H9 (cell line): ENCODE data around the gene GRIP2. TPM values are rescaled to one million over a fixed set of nuclear protein-coding genes. Genes with fewer than 3 reads are reported as not detected.

Experiments used
- DNase-seq: peaks from one replicate; pipeline ENCODE4 v3.0.0-alpha.2; 2017
- H2AFZ ChIP-seq: one replicate; pipeline ENCODE4 v1.6.1; 2013; ENCODE audit warnings: mild to moderate bottlenecking, low read length, control low read depth, moderate library complexity
- H2AK5ac ChIP-seq: 2 replicates; pipeline ENCODE4 v1.6.1; 2013; ENCODE audit warnings: low read length, control low read depth, mixed read lengths; ENCODE audit not compliant: insufficient read length
- H2BK120ac ChIP-seq: one replicate; pipeline ENCODE4 v1.6.1; 2013; ENCODE audit warnings: low read depth, mild to moderate bottlenecking, low read length, control low read depth, inconsistent platforms; ENCODE audit not compliant: poor library complexity, severe bottlenecking
- H2BK12ac ChIP-seq: 2 replicates; pipeline ENCODE4 v1.6.1; 2013; ENCODE audit warnings: low read length, control low read depth, mixed read lengths, low read depth; ENCODE audit not compliant: insufficient read length
- H2BK15ac ChIP-seq: 2 replicates; pipeline ENCODE4 v1.6.1; 2013; ENCODE audit warnings: low read depth, low read length, control low read depth
- H2BK20ac ChIP-seq: one replicate; pipeline ENCODE4 v1.6.1; 2013; ENCODE audit warnings: low read depth, mild to moderate bottlenecking, low read length, control low read depth, inconsistent platforms; ENCODE audit not compliant: poor library complexity, severe bottlenecking
- H2BK5ac ChIP-seq: 2 replicates; pipeline ENCODE4 v1.6.1; 2013; ENCODE audit warnings: low read length, control low read depth, mixed read lengths; ENCODE audit not compliant: insufficient read length
- H3K14ac ChIP-seq: 2 replicates; pipeline ENCODE4 v1.6.1; 2013; ENCODE audit warnings: low read length, control low read depth; ENCODE audit not compliant: insufficient read depth
- H3K18ac ChIP-seq: 2 replicates; pipeline ENCODE4 v1.6.1; 2013; ENCODE audit warnings: low read depth, mild to moderate bottlenecking, mixed read lengths, low read length, control low read depth; ENCODE audit not compliant: insufficient read length
- H3K23ac ChIP-seq: 2 replicates; pipeline ENCODE4 v1.6.1; 2013; ENCODE audit warnings: low read length, control low read depth, mixed read lengths, low read depth; ENCODE audit not compliant: insufficient read length
- H3K23me2 ChIP-seq: 2 replicates; pipeline ENCODE4 v1.6.1; 2013; ENCODE audit warnings: low read depth, mild to moderate bottlenecking, mixed read lengths, low read length, control low read depth; ENCODE audit not compliant: insufficient read length, poor library complexity, severe bottlenecking
- H3K27ac ChIP-seq: 2 replicates; pipeline ENCODE4 v1.5.1; 2013; ENCODE audit warnings: low read length, control low read depth, mixed read lengths, low read depth; ENCODE audit not compliant: insufficient read length
- H3K27me3 ChIP-seq: 2 replicates; pipeline ENCODE4 v1.6.1; 2013; ENCODE audit warnings: low read length, control low read depth, inconsistent platforms; ENCODE audit not compliant: insufficient read depth
- H3K4ac ChIP-seq: 2 replicates; pipeline ENCODE4 v1.6.1; 2013; ENCODE audit warnings: low read depth, mild to moderate bottlenecking, control low read depth, inconsistent platforms, low read length, moderate library complexity
- H3K4me1 ChIP-seq: 2 replicates; pipeline ENCODE4 v1.6.1; 2013; ENCODE audit warnings: low read length, control low read depth, inconsistent platforms; ENCODE audit not compliant: insufficient read depth
- H3K4me2 ChIP-seq: 2 replicates; pipeline ENCODE4 v1.6.1; 2013; ENCODE audit warnings: low read length, control low read depth, mixed read lengths; ENCODE audit not compliant: insufficient read length, insufficient read depth
- H3K56ac ChIP-seq: 2 replicates; pipeline ENCODE4 v1.6.1; 2013; ENCODE audit warnings: low read depth, mild to moderate bottlenecking, mixed read lengths, low read length, control low read depth; ENCODE audit not compliant: insufficient read length
- H3K79me1 ChIP-seq: 2 replicates; pipeline ENCODE4 v1.6.1; 2013; ENCODE audit warnings: low read depth, mild to moderate bottlenecking, moderate library complexity, low read length, control low read depth, inconsistent platforms; ENCODE audit not compliant: insufficient read depth, poor library complexity, severe bottlenecking
- H3K79me2 ChIP-seq: 2 replicates; pipeline ENCODE4 v1.6.1; 2013; ENCODE audit warnings: low read length, control low read depth, inconsistent platforms; ENCODE audit not compliant: insufficient read depth
- H3K9ac ChIP-seq: 2 replicates; pipeline ENCODE4 v1.6.1; 2013; ENCODE audit warnings: low read length, control low read depth, mixed read lengths; ENCODE audit not compliant: insufficient read length; ENCODE audit errors: extremely low read depth
- H3K9me3 ChIP-seq: one replicate; pipeline ENCODE4 v1.6.1; 2013; ENCODE audit warnings: low read depth, low read length, inconsistent platforms; ENCODE audit not compliant: control insufficient read depth
- H3T11ph ChIP-seq: one replicate; pipeline ENCODE4 v1.6.1; 2013; ENCODE audit warnings: mild to moderate bottlenecking, low read length, control low read depth, inconsistent platforms
- H4K20me1 ChIP-seq: one replicate; pipeline ENCODE4 v1.6.1; 2013; ENCODE audit not compliant: control insufficient read depth, insufficient read length, insufficient read depth
- H4K5ac ChIP-seq: 2 replicates; pipeline ENCODE4 v1.6.1; 2013; ENCODE audit warnings: low read depth, mild to moderate bottlenecking, mixed read lengths, low read length, control low read depth; ENCODE audit not compliant: insufficient read length
- H4K8ac ChIP-seq: replicated peaks from 2 replicates; pipeline ENCODE4 v1.6.1; 2013; ENCODE audit warnings: low read length, control low read depth, mixed read lengths, low read depth; ENCODE audit not compliant: insufficient read length
- H4K91ac ChIP-seq: 2 replicates; pipeline ENCODE4 v1.6.1; 2013; ENCODE audit warnings: low read depth, mild to moderate bottlenecking, moderate library complexity, mixed read lengths, low read length, control low read depth; ENCODE audit not compliant: insufficient read length
- H3K27ac Mint-ChIP-seq, 3 experiments: 2 replicates in 2 of 3; 3 replicates in 1 of 3; pipeline ENCODE4 v1.8.0; 2020 to 2021; ENCODE audit warnings: mixed read lengths in 3 of 3, mild to moderate bottlenecking in 1 of 3, moderate library complexity in 1 of 3
- H3K27me3 Mint-ChIP-seq: 2 replicates; pipeline ENCODE4 v1.8.0; 2021; ENCODE audit warnings: low read depth, mild to moderate bottlenecking, moderate library complexity, mixed read lengths
- H3K36me3 Mint-ChIP-seq, 3 experiments: 2 replicates in 2 of 3; 3 replicates in 1 of 3; pipeline ENCODE4 v1.8.0; 2020 to 2021; ENCODE audit warnings: low read depth in 3 of 3, mixed read lengths in 3 of 3; ENCODE audit not compliant: insufficient read depth in 1 of 3
- H3K4me1 Mint-ChIP-seq, 2 experiments: 2 replicates each; pipeline ENCODE4 v1.8.0; 2020; ENCODE audit warnings: mixed read lengths in 2 of 2
- H3K4me3 Mint-ChIP-seq, 2 experiments: 2 replicates in 1 of 2; 3 replicates in 1 of 2; pipeline ENCODE4 v1.8.0; 2020 to 2021; ENCODE audit warnings: mild to moderate bottlenecking in 2 of 2, mixed read lengths in 2 of 2, moderate library complexity in 1 of 2
- H3K9me3 Mint-ChIP-seq, 2 experiments: 2 replicates in 1 of 2; 3 replicates in 1 of 2; pipeline ENCODE4 v1.8.0; 2020; ENCODE audit warnings: mild to moderate bottlenecking in 2 of 2, mixed read lengths in 2 of 2, moderate library complexity in 1 of 2
- WGBS: extraction: QIAGEN DNeasy Blood & Tissue Kit; methylation state at CpG from one replicate; pipeline ENCODE4 v1.1.7; 2013; ENCODE audit warnings: missing lambda C conversion rate, low lambda C conversion rate, mixed read lengths; ENCODE audit not compliant: insufficient read length; ENCODE audit errors: extremely low coverage; 5-methylcytosine and 5-hydroxymethylcytosine counted together
- total RNA-seq: library from RNA; stranded (reverse); gene quantifications from 2 replicates; pipeline ENCODE4 v1.2.1, GENCODE V29; 2021
- TF ChIP-seq, protein P1 (sequence below): fragments of 200-600 bp; sonication (generic); conservative IDR thresholded peaks from 3 replicates; pipeline ENCODE4 v1.8.0; 2021; ENCODE audit warnings: antibody characterized with exemption, mild to moderate bottlenecking

GRIP2 gene
- total RNA-seq, 1 experiment from 2014 or later = 3.1 TPM

- H3K36me3 Mint-ChIP-seq = peaks cover 24 to 75% (median 31%) of the 10 kb centered on the region in 3 experiments; a peak in 6 of 7 replicates
Measured at GRCh38 chr3:14484741-14485140, 55.4 kb downstream of the GRIP2 start.

More at GRCh38 chr3:14484741-14485140, 55.4 kb downstream of the GRIP2 start:
- no peaks in the 10 kb centered on the region for H3K27me3 ChIP-seq
- H2BK12ac ChIP-seq = no peak overlapping the region
- TF ChIP-seq, protein P1, sequence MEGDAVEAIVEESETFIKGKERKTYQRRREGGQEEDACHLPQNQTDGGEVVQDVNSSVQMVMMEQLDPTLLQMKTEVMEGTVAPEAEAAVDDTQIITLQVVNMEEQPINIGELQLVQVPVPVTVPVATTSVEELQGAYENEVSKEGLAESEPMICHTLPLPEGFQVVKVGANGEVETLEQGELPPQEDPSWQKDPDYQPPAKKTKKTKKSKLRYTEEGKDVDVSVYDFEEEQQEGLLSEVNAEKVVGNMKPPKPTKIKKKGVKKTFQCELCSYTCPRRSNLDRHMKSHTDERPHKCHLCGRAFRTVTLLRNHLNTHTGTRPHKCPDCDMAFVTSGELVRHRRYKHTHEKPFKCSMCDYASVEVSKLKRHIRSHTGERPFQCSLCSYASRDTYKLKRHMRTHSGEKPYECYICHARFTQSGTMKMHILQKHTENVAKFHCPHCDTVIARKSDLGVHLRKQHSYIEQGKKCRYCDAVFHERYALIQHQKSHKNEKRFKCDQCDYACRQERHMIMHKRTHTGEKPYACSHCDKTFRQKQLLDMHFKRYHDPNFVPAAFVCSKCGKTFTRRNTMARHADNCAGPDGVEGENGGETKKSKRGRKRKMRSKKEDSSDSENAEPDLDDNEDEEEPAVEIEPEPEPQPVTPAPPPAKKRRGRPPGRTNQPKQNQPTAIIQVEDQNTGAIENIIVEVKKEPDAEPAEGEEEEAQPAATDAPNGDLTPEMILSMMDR = no peak
- H3T11ph ChIP-seq = no peak overlapping the region
- H2AK5ac ChIP-seq = no peak overlapping the region
- no peak overlapping the region for H2BK20ac ChIP-seq
- H3K79me1 ChIP-seq = no peaks in the 10 kb centered on the region
- H3K18ac ChIP-seq = no peak overlapping the region
- no peaks in the 10 kb centered on the region for H3K79me2 ChIP-seq
- H3K4me2 ChIP-seq = no peak overlapping the region
- H3K14ac ChIP-seq = no peak overlapping the region
- no peak overlapping the region for H4K8ac ChIP-seq
- H3K23me2 ChIP-seq = no peaks in the 10 kb centered on the region
- H4K20me1 ChIP-seq = no peaks in the 10 kb centered on the region
- Mint-ChIP-seq H3K27me3 (no peaks in the 10 kb centered on the region), H3K4me3 (no peak overlapping the region), H3K27ac (peak overlapping the region in 1 of 3 experiments; percentile 37; a peak in 1 of 7 replicates), H3K9me3 (no peaks in the 10 kb centered on the region), H3K4me1 (peaks cover 14 to 19% of the 10 kb centered on the region in 2 experiments)
- no peak overlapping the region for H3K56ac ChIP-seq
- WGBS = no CpG with 5 or more reads among the region's 17 CpGs
- H3K23ac ChIP-seq = no peak overlapping the region
- H2BK15ac ChIP-seq = no peak overlapping the region
- H4K91ac ChIP-seq = no peak overlapping the region
- H3K4ac ChIP-seq = no peak overlapping the region
- H2BK5ac ChIP-seq = no peak overlapping the region
- DNase-seq = no peak
- H2AFZ ChIP-seq = no peak overlapping the region
- no peaks in the 10 kb centered on the region for H3K9me3 ChIP-seq
- no peak overlapping the region for H2BK120ac ChIP-seq
- H4K5ac ChIP-seq = no peak overlapping the region
- H3K9ac ChIP-seq = no peak overlapping the region
- no peaks in the 10 kb centered on the region for H3K4me1 ChIP-seq
- H3K27ac ChIP-seq = no peak overlapping the region
